Transverse colon (tissue), 4 donors: ENCODE measurements around the gene PLK1. TPM values are rescaled to one million over a fixed set of nuclear protein-coding genes. Genes with fewer than 3 reads are reported as not detected.

Source experiments
- DNase-seq: peaks from one replicate; pipeline ENCODE4 v3.0.0-alpha.2; 2019
- H3K27ac ChIP-seq, 4 donors: fragments of 200-600 bp; sonication (generic); 2 replicates each; pipeline ENCODE4 v1.5.1; 2016 to 2018; ENCODE audit warnings: inconsistent platforms in 4 of 4
- H3K27me3 ChIP-seq: fragments of 200-600 bp; sonication (generic); 2 replicates; pipeline ENCODE4 v1.5.1; 2017; ENCODE audit warnings: inconsistent platforms
- H3K36me3 ChIP-seq, 4 donors: fragments of 200-600 bp; sonication (generic); 2 replicates each; pipeline ENCODE4 v1.5.1; 2017 to 2019; ENCODE audit warnings: inconsistent platforms in 4 of 4
- H3K4me1 ChIP-seq, 4 donors: fragments of 200-600 bp; sonication (generic); 2 replicates each; pipeline ENCODE4 v1.5.1; 2017 to 2020; ENCODE audit warnings: inconsistent platforms in 4 of 4
- H3K4me3 ChIP-seq, 4 donors: fragments of 200-600 bp; sonication (generic); 1 replicate in 1 of 4; 2 replicates in 3 of 4; pipeline versions ENCODE4 v1.5.1 to v1.6.1; 2017 to 2019; ENCODE audit warnings: inconsistent platforms in 4 of 4
- H3K9me3 ChIP-seq, 2 donors: fragments of 200-600 bp; sonication (generic); 2 replicates each; pipeline ENCODE4 v1.5.1; 2017 to 2019; ENCODE audit warnings: inconsistent platforms in 2 of 2
- CTCF ChIP-seq, 5 experiments: fragments of 200-600 bp in 3 of 5; fragments of 450-650 bp in 2 of 5; sonication (generic) in 3 of 5; IDR thresholded peaks; 1 replicate in 2 of 5; 2 replicates in 3 of 5; pipeline ENCODE4 v1.5.1; 2016 to 2017; ENCODE audit warnings: antibody characterized with exemption in 5 of 5, inconsistent platforms in 3 of 5, mild to moderate bottlenecking in 2 of 5, moderate library complexity in 1 of 5
- EP300 ChIP-seq: sonication (generic); formaldehyde crosslinking; IDR thresholded peaks from one replicate; pipeline ENCODE4 v1.6.1; 2017; ENCODE audit warnings: antibody characterized with exemption, low read depth
- POLR2A ChIP-seq: fragments of 450-650 bp; IDR thresholded peaks from one replicate; pipeline ENCODE4 v1.6.1; 2016; ENCODE audit warnings: antibody characterized with exemption, mild to moderate bottlenecking, moderate library complexity
- POLR2AphosphoS5 ChIP-seq, 3 donors: sonication (generic); formaldehyde crosslinking; IDR thresholded peaks; one replicate each; pipeline ENCODE4 v1.6.1; 2016; ENCODE audit warnings: antibody characterized with exemption in 3 of 3
- WGBS, 2 donors: methylation state at CpG; one replicate each; pipeline ENCODE4 v1.1.5; 2018; ENCODE audit warnings: low coverage in 1 of 2; 5-methylcytosine and 5-hydroxymethylcytosine counted together
- in situ Hi-C, 4 donors: fragments of 200-750 bp; cut with MboI; loops; one replicate each; pipeline versions ENCODE4 v1.15.0 to v1.15.1; 2017; ENCODE audit warnings: low sequenced_read_pairs in 3 of 4, low pct_ligation_motif_present in 1 of 4, low pct_unique_long_range_greater_than_20kb in 1 of 4
- intact Hi-C: fragments of 100-400 bp; cut with DNase I; formaldehyde crosslinking; loops from one replicate; pipeline ENCODE4 v1.15.1; 2023; ENCODE audit warnings: low total_unique reads
- total RNA-seq, 4 donors: library from RNA; depleted of rRNA; stranded (reverse); fragments of >200 nt; gene quantifications; one replicate each; pipeline ENCODE4 v1.1.0, GENCODE V29; 2016

PLK1 gene
- total RNA-seq, 4 donors from 2014 or later: 1.5 to 20.1 (median 4.3) TPM

GRCh38 chr16:23724096-23724784, 45.6 kb downstream of the PLK1 start:
- Histone ChIP-seq H3K9me3 (no peaks in the 10 kb centered on the region), H3K36me3 (no peaks in the 10 kb centered on the region), H3K27ac (no peak overlapping the region), H3K4me3 (no peak overlapping the region), H3K27me3 (no peaks in the 10 kb centered on the region), H3K4me1 (peaks cover 0 to 5% (median under 1%) of the 10 kb centered on the region in 4 donors)
- DNase-seq: no peak
- 74 to 79% methylated on average over 8 of the region's 8 CpGs for WGBS, 2 donors
- in situ Hi-C loops: no loop called here
- intact Hi-C loops: no loop called here
- TF ChIP-seq POLR2A: no peak
- no peak for TF ChIP-seq CTCF (IDR thresholded peaks at IDR 0.05)
- TF ChIP-seq POLR2AphosphoS5 (IDR thresholded peaks at IDR 0.05): no peak
- TF ChIP-seq EP300: no peak

DNA sequence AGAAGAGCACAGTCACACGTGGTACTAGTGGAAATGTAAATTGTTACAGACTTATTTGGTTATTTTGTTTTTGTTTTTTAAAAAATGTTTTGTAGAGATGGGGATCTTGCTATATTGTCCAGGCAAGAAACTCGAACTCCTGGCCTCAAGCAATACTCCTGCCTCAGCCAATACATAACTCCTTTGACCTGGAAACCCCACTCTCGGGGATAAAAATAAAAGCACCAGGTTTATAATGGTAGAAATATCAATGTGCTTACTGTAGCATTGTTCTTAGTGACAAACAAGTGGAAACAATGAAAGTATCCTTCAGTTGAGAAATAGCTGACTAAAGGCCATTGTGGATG, 46.1 kb downstream of the PLK1 start:
- H3K4me3 ChIP-seq: no peak overlapping the region
- in situ Hi-C loops (loop anchor here in 1 of 4 donors (25.0 kb wide), 1 partner anchor 538 kb away; the partner anchor contains the start of gene CACNG3), intact Hi-C loops (no loop called here)
- H3K9me3 ChIP-seq: no peaks in the 10 kb centered on the region
- no peak for TF ChIP-seq CTCF (IDR thresholded peaks at IDR 0.05)
- peaks cover 0 to 10% (median 3%) of the 10 kb centered on the region in 4 donors for H3K4me1 ChIP-seq
- WGBS, 2 donors: 73 to 77% methylated on average over 3 of the region's 3 CpGs
- H3K27me3 ChIP-seq: no peaks in the 10 kb centered on the region
- no peak overlapping the region for H3K27ac ChIP-seq
- H3K36me3 ChIP-seq: no peaks in the 10 kb centered on the region
- DNase-seq: no peak

DNA sequence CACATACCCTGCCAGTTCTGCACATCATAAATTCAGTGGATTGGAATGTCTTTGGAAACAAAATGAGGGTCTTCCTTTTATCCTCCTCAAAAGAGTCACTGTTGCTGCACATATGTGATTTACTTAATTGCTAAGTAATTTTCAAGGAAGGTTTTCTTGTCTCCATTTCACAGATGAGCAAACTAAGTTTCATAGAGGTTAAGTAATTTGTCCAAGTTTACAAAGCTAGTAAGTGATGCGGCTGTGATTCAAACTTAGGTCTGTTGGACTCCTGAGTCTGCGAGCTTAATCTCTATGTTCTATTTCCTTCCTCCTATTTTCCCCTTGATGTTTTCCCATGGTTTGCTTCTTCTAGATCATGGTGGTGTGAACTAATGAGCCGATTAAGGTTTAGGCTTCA, 48.0 kb downstream of the PLK1 start:
- Histone ChIP-seq H3K27ac (no peak overlapping the region), H3K36me3 (no peaks in the 10 kb centered on the region), H3K27me3 (no peaks in the 10 kb centered on the region), H3K4me3 (no peak overlapping the region), H3K4me1 (peaks cover 0 to 15% (median 3%) of the 10 kb centered on the region in 4 donors), H3K9me3 (no peaks in the 10 kb centered on the region)
- intact Hi-C loops (no loop called here), in situ Hi-C loops (loop anchor here in 1 of 4 donors (25.0 kb wide), 1 partner anchor 536 kb away; the partner anchor contains the start of gene CACNG3)
- no peak for DNase-seq
- 86 to 94% methylated on average over 2 to 3 of the region's 3 CpGs for WGBS, 2 donors
- TF ChIP-seq POLR2A (no peak), POLR2AphosphoS5 (IDR thresholded peaks at IDR 0.05) (no peak), EP300 (no peak), CTCF (IDR thresholded peaks at IDR 0.05) (no peak)

DNA sequence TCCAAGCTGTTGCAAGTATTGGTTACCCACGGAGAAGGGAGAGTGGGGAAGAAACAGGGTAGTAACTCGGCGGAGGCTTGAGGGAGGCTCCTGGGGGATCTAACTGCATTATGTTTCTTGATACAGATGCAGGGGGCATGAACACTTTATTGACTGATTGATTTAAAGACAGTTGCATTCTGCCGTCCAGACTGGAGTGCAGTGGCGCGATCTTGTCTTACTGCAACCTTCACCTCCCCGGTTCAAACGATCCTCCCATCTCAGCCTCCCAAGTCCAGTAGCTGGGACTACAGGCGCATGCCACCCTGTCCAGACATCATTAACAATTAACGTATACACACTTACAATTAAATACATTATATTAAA, 49.4 kb downstream of the PLK1 start:
- 54% methylated on average over 10 of the region's 10 CpGs; no CpG with 5 or more reads in 1 of the 2 donors for WGBS, 2 donors
- TF ChIP-seq EP300 (no peak), CTCF (IDR thresholded peaks at IDR 0.05) (peak in 1 of 5 experiments; percentile 2), POLR2AphosphoS5 (IDR thresholded peaks at IDR 0.05) (no peak)
- no peaks in the 10 kb centered on the region for H3K36me3 ChIP-seq
- H3K27me3 ChIP-seq: no peaks in the 10 kb centered on the region
- H3K4me3 ChIP-seq: no peak overlapping the region
- DNase-seq: no peak
- in situ Hi-C loops (loop anchor here in 1 of 4 donors (25.0 kb wide), 1 partner anchor 534 kb away; the partner anchor contains the start of gene CACNG3), intact Hi-C loops (no loop called here)
- peaks cover 0 to 15% (median 3%) of the 10 kb centered on the region in 4 donors for H3K4me1 ChIP-seq
- H3K27ac ChIP-seq: no peak overlapping the region
- no peaks in the 10 kb centered on the region for H3K9me3 ChIP-seq
